ENCODE measurements around the gene ADAMTSL5.

DNA sequence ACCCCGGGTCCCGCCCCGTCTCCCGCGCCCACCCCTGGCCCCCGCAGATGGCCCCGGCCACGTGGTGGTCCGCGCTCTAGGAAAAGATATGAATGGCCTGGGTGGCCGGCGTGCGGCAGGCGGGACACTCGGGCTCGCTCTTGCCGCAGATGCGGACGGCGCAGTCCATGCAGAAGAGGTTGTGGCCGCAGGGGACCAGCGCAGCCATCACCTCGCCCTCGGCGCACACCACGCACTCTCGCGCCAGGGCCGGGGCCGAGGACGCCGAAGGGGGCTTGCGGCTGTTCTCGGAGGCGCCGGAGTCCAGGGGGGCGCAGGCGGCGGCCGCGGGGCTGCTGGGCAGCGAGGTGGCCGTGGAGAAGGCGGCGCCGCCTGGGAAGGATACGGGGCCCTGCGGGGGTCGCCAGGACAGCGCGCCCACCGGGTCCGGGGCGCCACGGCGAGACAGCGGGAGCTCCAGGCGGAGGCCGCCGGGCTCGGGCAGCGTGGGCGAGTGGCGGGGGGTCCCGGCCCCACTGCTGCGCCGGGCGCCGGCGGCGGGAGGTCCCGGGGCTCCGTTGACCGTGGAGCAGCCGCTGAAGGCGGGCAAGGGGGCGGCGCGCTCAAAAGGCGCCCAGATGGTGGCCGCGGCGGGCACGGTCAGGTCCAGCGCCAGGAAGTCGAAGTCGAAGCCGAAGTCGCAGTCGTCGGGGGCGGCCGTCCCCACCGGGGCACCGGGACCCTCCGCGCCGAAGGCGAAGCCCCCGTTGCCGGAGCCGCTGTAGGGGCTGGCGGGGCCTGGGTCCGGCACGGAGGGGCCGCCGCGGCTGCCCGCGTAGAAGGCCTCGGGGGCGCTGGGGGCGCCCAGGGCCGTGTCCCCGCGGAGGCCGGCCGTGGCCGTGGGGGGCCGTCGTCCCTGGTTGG, 42.9 kb upstream of the ADAMTSL5 start:
- TF ChIP-seq, protein P1, sequence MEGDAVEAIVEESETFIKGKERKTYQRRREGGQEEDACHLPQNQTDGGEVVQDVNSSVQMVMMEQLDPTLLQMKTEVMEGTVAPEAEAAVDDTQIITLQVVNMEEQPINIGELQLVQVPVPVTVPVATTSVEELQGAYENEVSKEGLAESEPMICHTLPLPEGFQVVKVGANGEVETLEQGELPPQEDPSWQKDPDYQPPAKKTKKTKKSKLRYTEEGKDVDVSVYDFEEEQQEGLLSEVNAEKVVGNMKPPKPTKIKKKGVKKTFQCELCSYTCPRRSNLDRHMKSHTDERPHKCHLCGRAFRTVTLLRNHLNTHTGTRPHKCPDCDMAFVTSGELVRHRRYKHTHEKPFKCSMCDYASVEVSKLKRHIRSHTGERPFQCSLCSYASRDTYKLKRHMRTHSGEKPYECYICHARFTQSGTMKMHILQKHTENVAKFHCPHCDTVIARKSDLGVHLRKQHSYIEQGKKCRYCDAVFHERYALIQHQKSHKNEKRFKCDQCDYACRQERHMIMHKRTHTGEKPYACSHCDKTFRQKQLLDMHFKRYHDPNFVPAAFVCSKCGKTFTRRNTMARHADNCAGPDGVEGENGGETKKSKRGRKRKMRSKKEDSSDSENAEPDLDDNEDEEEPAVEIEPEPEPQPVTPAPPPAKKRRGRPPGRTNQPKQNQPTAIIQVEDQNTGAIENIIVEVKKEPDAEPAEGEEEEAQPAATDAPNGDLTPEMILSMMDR (IDR thresholded peaks at IDR 0.05), result no peak
- no peak for TF ChIP-seq POLR2A (IDR thresholded peaks at IDR 0.05)

Measured in stomach (tissue), 4 donors.